IgD-negative memory B cell (primary cell): ENCODE measurements around the gene TAOK1. TPM values are rescaled to one million over a fixed set of nuclear protein-coding genes. Genes with fewer than 3 reads are reported as not detected.

Experiments
- H3K27ac Mint-ChIP-seq, 3 donors: one replicate each; pipeline ENCODE4 v1.8.0; 2020 to 2022; ENCODE audit warnings: mild to moderate bottlenecking in 3 of 3, mixed read lengths in 3 of 3, moderate library complexity in 1 of 3
- H3K27me3 Mint-ChIP-seq: one replicate; pipeline ENCODE4 v1.8.0; 2021; ENCODE audit warnings: mixed read lengths
- H3K36me3 Mint-ChIP-seq: one replicate; pipeline ENCODE4 v1.8.0; 2020; ENCODE audit warnings: mild to moderate bottlenecking, mixed read lengths
- H3K4me1 Mint-ChIP-seq, 3 donors: one replicate each; pipeline ENCODE4 v1.8.0; 2020 to 2022; ENCODE audit warnings: mixed read lengths in 3 of 3, mild to moderate bottlenecking in 1 of 3
- H3K4me3 Mint-ChIP-seq, 4 donors: one replicate each; pipeline ENCODE4 v1.8.0; 2020 to 2022; ENCODE audit warnings: mild to moderate bottlenecking in 4 of 4, mixed read lengths in 4 of 4, moderate library complexity in 3 of 4
- H3K9me3 Mint-ChIP-seq, 3 donors: one replicate each; pipeline ENCODE4 v1.8.0; 2020 to 2021; ENCODE audit warnings: mixed read lengths in 3 of 3, mild to moderate bottlenecking in 1 of 3
- polyA plus RNA-seq: library from polyadenylated mRNA; unstranded; fragments of 300-500 nt; fragmentation: Illumina TruSeq; gene quantifications from one replicate; pipeline ENCODE4 v1.2.3, GENCODE V29; 2021

TAOK1 gene
- polyA plus RNA-seq, 1 donor from 2014 or later: 4.0 TPM

- Mint-ChIP-seq H3K27ac (no peak overlapping the region), H3K4me1 (peaks cover 6 to 18% (median 16%) of the 10 kb centered on the region in 3 donors), H3K27me3 (no peaks in the 10 kb centered on the region), H3K36me3 (peaks cover 3% of the 10 kb centered on the region), H3K9me3 (no peaks in the 10 kb centered on the region), H3K4me3 (no peak overlapping the region)
Measured at GRCh38 chr17:29571883-29572681, 181.9 kb downstream of the TAOK1 start.

DNA sequence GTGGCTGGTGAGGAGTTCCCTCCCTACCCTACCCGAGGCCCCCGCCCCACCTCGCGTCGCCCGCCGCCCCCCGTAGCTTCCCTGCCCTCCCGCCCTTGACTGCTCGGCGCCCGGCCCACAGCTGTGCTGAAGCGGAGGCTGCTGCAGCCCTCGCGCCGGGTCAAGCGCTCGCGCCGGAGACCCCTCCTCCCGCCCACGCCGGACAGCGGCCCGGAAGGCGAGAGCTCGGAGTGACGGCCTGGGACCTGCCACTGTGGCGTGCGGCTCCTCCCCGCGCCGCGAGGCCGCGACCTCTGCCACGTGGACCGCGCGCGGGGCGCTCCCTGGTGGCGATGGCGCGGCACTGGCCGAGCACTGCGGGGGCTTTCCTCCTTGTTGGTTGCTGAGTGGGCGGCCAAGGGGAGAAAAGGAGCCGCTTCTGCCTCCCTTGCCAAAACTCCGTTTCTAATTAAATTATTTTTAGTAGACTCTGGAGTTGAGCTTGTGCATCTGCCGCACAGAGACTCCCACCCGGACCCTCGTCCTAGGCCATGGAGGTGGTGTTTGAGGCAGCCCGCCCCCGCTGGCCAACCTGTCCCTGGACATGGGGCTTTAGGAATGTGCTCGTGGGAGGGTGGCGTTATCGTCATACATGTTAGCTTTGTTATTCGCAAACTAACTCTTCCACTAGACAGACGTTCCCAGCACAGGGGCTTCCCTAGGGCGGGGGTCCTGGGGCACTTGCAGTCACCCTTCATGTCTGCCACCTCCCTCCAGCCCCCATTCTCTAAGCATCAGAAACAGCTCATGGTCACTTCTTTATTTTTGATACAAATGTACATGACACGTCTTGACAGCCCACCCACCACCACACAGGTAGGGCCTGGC is 182.8 kb downstream of the TAOK1 start:
- no peaks in the 10 kb centered on the region for H3K9me3 Mint-ChIP-seq
- no peak overlapping the region for H3K27ac Mint-ChIP-seq
- no peak overlapping the region for H3K4me3 Mint-ChIP-seq
- H3K27me3 Mint-ChIP-seq: no peaks in the 10 kb centered on the region
- peaks cover 6 to 18% (median 16%) of the 10 kb centered on the region in 3 donors for H3K4me1 Mint-ChIP-seq
- peaks cover 3% of the 10 kb centered on the region for H3K36me3 Mint-ChIP-seq

GRCh38 chr17:29573558-29573869 is 183.4 kb downstream of the TAOK1 start:
- H3K4me1 Mint-ChIP-seq: peaks cover 6 to 20% (median 16%) of the 10 kb centered on the region in 3 donors
- no peaks in the 10 kb centered on the region for H3K9me3 Mint-ChIP-seq
- H3K4me3 Mint-ChIP-seq: no peak overlapping the region
- H3K36me3 Mint-ChIP-seq: peaks cover 3% of the 10 kb centered on the region
- no peak overlapping the region for H3K27ac Mint-ChIP-seq
- no peaks in the 10 kb centered on the region for H3K27me3 Mint-ChIP-seq

DNA sequence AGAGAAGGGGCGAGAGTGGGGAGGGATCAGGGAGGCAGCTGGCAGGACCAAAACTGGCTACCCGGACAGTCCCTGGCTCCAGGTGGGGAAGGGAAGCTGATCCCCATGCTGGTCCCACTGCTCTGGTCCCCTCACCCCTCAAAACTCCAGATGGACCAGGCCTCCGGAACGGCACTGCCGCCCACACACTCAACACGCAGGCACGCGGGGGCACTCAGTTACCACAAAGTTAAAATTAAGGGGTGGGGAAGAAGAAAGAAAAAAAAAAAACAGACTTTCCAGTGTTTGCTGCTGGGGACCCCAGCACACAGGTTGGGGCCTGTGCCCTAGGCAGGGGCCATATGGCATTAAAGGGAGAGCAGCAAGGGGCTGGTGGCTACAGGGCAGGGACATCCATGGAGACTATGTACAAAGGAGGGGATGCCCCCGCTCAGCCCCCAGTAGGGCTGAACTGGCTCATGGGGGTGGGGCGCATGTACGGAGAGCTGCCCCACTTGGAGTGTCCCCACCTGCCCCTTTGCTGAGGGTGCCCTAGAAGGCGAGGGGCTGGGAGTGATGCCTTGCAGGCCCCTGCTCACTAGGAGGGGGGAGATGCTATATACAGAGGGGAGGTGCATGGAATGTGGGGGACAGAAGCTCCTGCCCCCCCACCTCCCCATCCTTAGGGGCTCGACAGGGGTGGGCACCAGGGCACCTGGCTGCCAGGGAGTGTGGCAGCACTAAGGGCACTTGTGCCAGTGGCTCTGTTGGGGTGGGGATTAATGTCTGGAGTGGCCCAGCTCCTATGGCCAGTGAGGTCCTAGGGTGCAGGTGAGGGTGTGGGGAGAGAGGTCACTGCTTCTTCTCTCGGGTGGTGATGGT is 183.9 kb downstream of the TAOK1 start:
- H3K27me3 Mint-ChIP-seq: no peaks in the 10 kb centered on the region
- H3K27ac Mint-ChIP-seq: peak overlapping the region in 2 of 3 donors; percentile 5 to 10
- H3K4me1 Mint-ChIP-seq: peaks cover 4 to 17% (median 14%) of the 10 kb centered on the region in 3 donors
- peak overlapping the region in 1 of 4 donors; percentile 39 for H3K4me3 Mint-ChIP-seq
- no peaks in the 10 kb centered on the region for H3K9me3 Mint-ChIP-seq
- peaks cover 3% of the 10 kb centered on the region for H3K36me3 Mint-ChIP-seq

DNA sequence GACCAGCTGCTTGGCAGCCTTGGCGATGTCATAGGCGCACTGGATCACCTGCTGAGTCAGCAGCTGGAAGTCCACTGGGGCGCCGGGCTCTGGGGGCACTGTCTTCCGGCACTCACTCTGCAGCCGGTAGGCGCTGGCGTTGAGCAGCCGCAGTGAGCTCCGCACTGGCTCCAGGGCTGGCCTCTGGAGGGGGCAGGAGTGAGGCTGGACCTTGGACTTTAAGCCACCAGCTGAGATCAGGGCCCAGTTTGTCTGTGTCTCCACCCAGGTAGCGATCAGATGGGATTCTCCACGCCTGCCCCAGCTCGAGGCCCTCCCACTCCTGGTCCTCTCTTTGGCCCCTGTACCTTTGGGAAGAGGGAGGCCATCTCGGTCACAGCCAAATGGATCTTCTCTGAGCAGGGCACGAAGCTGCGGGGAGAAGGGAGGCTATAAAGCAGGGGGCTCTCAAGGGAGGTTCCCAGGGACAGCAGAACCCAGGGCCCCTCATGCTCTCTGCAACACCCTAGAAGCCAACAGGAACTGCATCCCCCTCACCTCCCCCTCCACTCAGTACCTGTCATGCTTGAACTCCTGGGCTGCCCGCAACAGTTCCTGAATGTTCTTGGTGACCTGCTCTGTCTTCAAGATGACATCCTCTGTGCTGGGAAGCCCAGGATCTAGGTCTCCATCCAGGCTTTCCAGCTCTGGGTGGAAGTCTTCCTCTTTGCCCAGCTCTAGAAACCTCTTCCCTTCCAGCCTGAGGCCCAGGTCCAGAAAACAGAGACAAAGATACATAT is 184.8 kb downstream of the TAOK1 start:
- Mint-ChIP-seq H3K4me3 (peak overlapping the region in 2 of 4 donors; percentile 1 to 57), H3K36me3 (peaks cover 3% of the 10 kb centered on the region), H3K27me3 (no peaks in the 10 kb centered on the region), H3K4me1 (peaks cover 0 to 17% (median 9%) of the 10 kb centered on the region in 3 donors), H3K9me3 (no peaks in the 10 kb centered on the region), H3K27ac (peak overlapping the region in 2 of 3 donors; percentile 5 to 10)

GRCh38 chr17:29575511-29576213 is 185.5 kb downstream of the TAOK1 start:
- Mint-ChIP-seq H3K27me3 (no peaks in the 10 kb centered on the region), H3K36me3 (peaks cover 4% of the 10 kb centered on the region), H3K9me3 (no peaks in the 10 kb centered on the region), H3K4me1 (peaks cover 0 to 17% (median 9%) of the 10 kb centered on the region in 3 donors), H3K27ac (no peak overlapping the region), H3K4me3 (peak overlapping the region in 1 of 4 donors; percentile 1)

- H3K4me1 Mint-ChIP-seq: peaks cover 0 to 15% (median 9%) of the 10 kb centered on the region in 3 donors
- no peak overlapping the region for H3K27ac Mint-ChIP-seq
- peaks cover 3% of the 10 kb centered on the region for H3K36me3 Mint-ChIP-seq
- no peaks in the 10 kb centered on the region for H3K27me3 Mint-ChIP-seq
- no peaks in the 10 kb centered on the region for H3K9me3 Mint-ChIP-seq
- H3K4me3 Mint-ChIP-seq: no peak overlapping the region
Measured at GRCh38 chr17:29576214-29577000, 186.2 kb downstream of the TAOK1 start.

DNA sequence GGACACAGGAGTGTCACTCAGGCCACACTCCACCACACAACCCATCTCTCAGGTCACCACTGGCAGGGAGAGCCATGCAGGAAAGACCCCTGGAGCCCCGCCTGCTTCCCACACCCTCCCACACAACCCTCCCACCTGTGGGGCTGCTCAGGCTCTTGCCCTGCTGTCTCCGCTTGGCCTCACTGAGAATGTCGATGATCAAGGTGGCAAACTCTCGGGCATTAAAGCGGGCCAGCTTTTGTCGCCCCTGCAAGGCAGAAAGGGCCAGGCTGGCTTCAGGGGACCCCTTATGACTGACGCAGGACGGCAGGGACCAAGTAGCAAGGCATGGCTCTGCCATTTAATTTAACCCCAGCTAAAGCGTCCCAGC is 186.8 kb downstream of the TAOK1 start:
- Mint-ChIP-seq H3K27ac (no peak overlapping the region), H3K4me1 (peaks cover 0 to 13% (median 9%) of the 10 kb centered on the region in 3 donors), H3K9me3 (no peaks in the 10 kb centered on the region), H3K36me3 (peaks cover 3% of the 10 kb centered on the region), H3K27me3 (no peaks in the 10 kb centered on the region), H3K4me3 (no peak overlapping the region)

GRCh38 chr17:29577385-29578211 is 187.4 kb downstream of the TAOK1 start:
- Mint-ChIP-seq H3K27me3 (no peaks in the 10 kb centered on the region), H3K9me3 (no peaks in the 10 kb centered on the region), H3K4me3 (no peak overlapping the region), H3K4me1 (peaks cover 0 to 12% (median 9%) of the 10 kb centered on the region in 3 donors), H3K27ac (no peak overlapping the region), H3K36me3 (peaks cover 3% of the 10 kb centered on the region)

GRCh38 chr17:29578626-29579485 is 188.7 kb downstream of the TAOK1 start:
- Mint-ChIP-seq H3K4me1 (peaks cover 3 to 12% (median 10%) of the 10 kb centered on the region in 3 donors), H3K9me3 (no peaks in the 10 kb centered on the region), H3K27me3 (no peaks in the 10 kb centered on the region), H3K27ac (peak overlapping the region in 1 of 3 donors; percentile 84), H3K36me3 (peaks cover 3% of the 10 kb centered on the region), H3K4me3 (no peak overlapping the region)

- peak overlapping the region; percentile 8 to 87 (median 68) for H3K27ac Mint-ChIP-seq
- no peaks in the 10 kb centered on the region for H3K27me3 Mint-ChIP-seq
- H3K4me1 Mint-ChIP-seq: peaks cover 7 to 14% (median 13%) of the 10 kb centered on the region in 3 donors
- peaks cover 3% of the 10 kb centered on the region for H3K36me3 Mint-ChIP-seq
- peak overlapping the region in 1 of 4 donors; percentile 2 for H3K4me3 Mint-ChIP-seq
- H3K9me3 Mint-ChIP-seq: no peaks in the 10 kb centered on the region
Measured at GRCh38 chr17:29579866-29580771, 190.0 kb downstream of the TAOK1 start.
